ENCODE data around the gene REEP2.
A peak's percentile ranks its signal among the peaks of the same experiment; 100 is the strongest.

The REEP2 gene

GRCh38 chr5:138491669-138492559, 53.1 kb downstream of the REEP2 start:
- FAIRE-seq (no peak), DNase-seq (ENCODE audit: insufficient read length, low spot score) (peak; percentile 85)

GRCh38 chr5:138492560-138493045, 53.7 kb downstream of the REEP2 start:
- FAIRE-seq (no peak), DNase-seq (ENCODE audit: insufficient read length, low spot score) (no peak)

- DNase-seq (ENCODE audit: insufficient read length, low spot score) (no peak), FAIRE-seq (no peak)
Observed at GRCh38 chr5:138495351-138495750, 56.5 kb downstream of the REEP2 start.
